HCT116 (cell line): ENCODE measurements around the gene DGKG. TPM values are rescaled to one million over a fixed set of nuclear protein-coding genes. Genes with fewer than 3 reads are reported as not detected.

Experiments used
- ATAC-seq: fragments of 200-7000 bp; cut with Tn5 transposase; 2 replicates; pipeline ENCODE4 v1.9.1; 2020; ENCODE audit warnings: mild to moderate bottlenecking, moderate library complexity
- BruUV-seq: library from RNA; stranded (reverse); fragments of 400-500 nt; replicated peaks from 2 replicates; lab custom pipeline; 2021; lab: Mats Ljungman, UMichigan
- CTCF ChIA-PET: fragments of 300-600 bp; sonication (Branson Sonifier 250); formaldehyde crosslinking; loops from one replicate; lab custom pipeline; 2021; ENCODE audit warnings: antibody characterized with exemption; lab: Charles Lee
- POLR2A ChIA-PET: fragments of 300-600, 350-600 bp; sonication (Branson Sonifier 250); formaldehyde crosslinking; loops from one replicate; lab custom pipeline; 2021; ENCODE audit warnings: antibody characterized with exemption; lab: Charles Lee
- RAD21 ChIA-PET, 2 experiments: fragments of 300-600 bp; sonication (Branson Sonifier 250); formaldehyde crosslinking; loops; one replicate each; lab custom pipeline; 2023; ENCODE audit warnings: low total read pairs in 2 of 2; ENCODE audit not compliant: uncharacterized antibody in 2 of 2, unreplicated experiment in 2 of 2, low non-redundant PET in 1 of 2; lab: Charles Lee
- DNase-seq: peaks from one replicate; pipeline ENCODE4 v3.0.0-alpha.2; 2010; ENCODE audit warnings: low read depth, low spot score
- H2AFZ ChIP-seq: fragments of 200-600 bp; shearing (Covaris generic), sonication (generic); 2 replicates; pipeline ENCODE4 v1.6.1; 2017; ENCODE audit warnings: low read depth, mixed run types, mixed read lengths, antibody characterized with exemption, low read length; ENCODE audit not compliant: poor library complexity, severe bottlenecking
- H3K27ac ChIP-seq: 2 replicates; pipeline ENCODE4 v1.5.1; 2012; ENCODE audit warnings: low read depth, low read length
- H3K27me3 ChIP-seq: fragments of 200-600 bp; sonication (generic); 2 replicates; pipeline ENCODE4 v1.6.1; 2016; ENCODE audit warnings: mixed run types, low read length, mixed read lengths; ENCODE audit not compliant: insufficient read depth
- H3K36me3 ChIP-seq, 2 experiments: fragments of 200-500 bp in 1 of 2; fragments of 200-600 bp in 1 of 2; sonication (Bioruptor generic) in 1 of 2; sonication (generic) in 1 of 2; 2 replicates each; pipeline versions ENCODE4 v1.5.1 to v1.6.1; 2014 to 2016; ENCODE audit warnings: low read length in 2 of 2, inconsistent platforms in 1 of 2, mixed read lengths in 1 of 2, mixed run types in 1 of 2; ENCODE audit not compliant: insufficient read depth in 2 of 2, control insufficient read depth in 1 of 2
- H3K4me1 ChIP-seq, 2 experiments: fragments of 200-600 bp in 1 of 2; sonication (generic) in 1 of 2; 2 replicates each; pipeline versions ENCODE4 v1.5.1 to v1.6.1; 2012 to 2017; ENCODE audit warnings: low read length in 2 of 2, inconsistent platforms in 1 of 2, mild to moderate bottlenecking in 1 of 2, mixed read lengths in 1 of 2, mixed run types in 1 of 2, moderate library complexity in 1 of 2; ENCODE audit not compliant: insufficient read depth in 2 of 2, control insufficient read depth in 1 of 2
- H3K4me2 ChIP-seq: fragments of 200-600 bp; sonication (generic); 2 replicates; pipeline ENCODE4 v1.6.1; 2017; ENCODE audit warnings: mixed run types, low read length, mixed read lengths
- H3K4me3 ChIP-seq, 2 experiments: fragments of 200-600 bp in 1 of 2; sonication (generic) in 1 of 2; replicated peaks in 1 of 2; 2 replicates each; pipeline ENCODE4 v1.5.1; 2011 to 2016; ENCODE audit warnings: low read length in 2 of 2, control low read depth in 1 of 2, low read depth in 1 of 2, mild to moderate bottlenecking in 1 of 2, mixed read lengths in 1 of 2, mixed run types in 1 of 2
- H3K79me2 ChIP-seq: fragments of 200-600 bp; sonication (generic); 2 replicates; pipeline ENCODE4 v1.6.1; 2017; ENCODE audit warnings: mild to moderate bottlenecking, mixed run types, low read length, moderate library complexity, mixed read lengths; ENCODE audit not compliant: insufficient read depth
- H3K9ac ChIP-seq: fragments of 200-600 bp; sonication (generic); 2 replicates; pipeline ENCODE4 v1.6.1; 2016; ENCODE audit warnings: low read length, mixed read lengths
- H3K9me2 ChIP-seq: fragments of 200-600 bp; sonication (generic), shearing (Covaris generic); 2 replicates; pipeline ENCODE4 v1.6.1; 2017; ENCODE audit warnings: mixed run types, mild to moderate bottlenecking, moderate library complexity; ENCODE audit not compliant: insufficient read depth
- H3K9me3 ChIP-seq, 2 experiments: fragments of 200-500 bp in 1 of 2; fragments of 200-600 bp in 1 of 2; sonication (Bioruptor generic) in 1 of 2; sonication (generic) in 1 of 2; 2 replicates each; pipeline ENCODE4 v1.6.1; 2014 to 2017; ENCODE audit warnings: low read length in 2 of 2, mixed read lengths in 2 of 2, inconsistent platforms in 1 of 2, low read depth in 1 of 2, mild to moderate bottlenecking in 1 of 2, mixed run types in 1 of 2, moderate library complexity in 1 of 2; ENCODE audit not compliant: control insufficient read depth in 1 of 2, insufficient read depth in 1 of 2
- H4K20me1 ChIP-seq: fragments of 200-600 bp; sonication (generic), shearing (Covaris generic); 2 replicates; pipeline ENCODE4 v1.6.1; 2017; ENCODE audit warnings: mixed run types, mild to moderate bottlenecking, moderate library complexity; ENCODE audit not compliant: insufficient read depth
- ATF3 ChIP-seq: IDR thresholded peaks from 2 replicates; pipeline ENCODE4 v1.6.1; 2012
- CEBPB ChIP-seq: IDR thresholded peaks from 2 replicates; pipeline ENCODE4 v1.6.1; 2012; ENCODE audit warnings: low read depth
- ELF1 ChIP-seq: IDR thresholded peaks from 2 replicates; pipeline ENCODE4 v1.6.1; 2012; ENCODE audit warnings: low read depth, borderline replicate concordance
- EZH2 ChIP-seq: fragments of 200-600 bp; sonication (generic); IDR thresholded peaks from 2 replicates; pipeline ENCODE4 v1.6.1; 2017; ENCODE audit warnings: antibody characterized with exemption, mixed run types
- FOSL1 ChIP-seq: IDR thresholded peaks from 2 replicates; pipeline ENCODE4 v1.6.1; 2012; ENCODE audit warnings: low read depth
- MAX ChIP-seq: IDR thresholded peaks from 2 replicates; pipeline ENCODE4 v1.6.1; 2012
- POLR2A ChIP-seq: IDR thresholded peaks from 2 replicates; pipeline ENCODE4 v1.7.0; 2011; ENCODE audit warnings: borderline replicate concordance; ENCODE audit not compliant: insufficient read depth, insufficient read length; ENCODE audit errors: extremely low read depth
- POLR2AphosphoS5 ChIP-seq: IDR thresholded peaks from 2 replicates; pipeline ENCODE4 v1.6.1; 2011; ENCODE audit warnings: mild to moderate bottlenecking, low read depth, low read length, moderate library complexity
- RAD21 ChIP-seq: IDR thresholded peaks from 2 replicates; pipeline ENCODE4 v1.6.1; 2012; ENCODE audit warnings: low read depth, mild to moderate bottlenecking
- SIN3A ChIP-seq: IDR thresholded peaks from 2 replicates; pipeline ENCODE4 v1.6.1; 2012; ENCODE audit warnings: low read depth
- SP1 ChIP-seq: IDR thresholded peaks from 2 replicates; pipeline ENCODE4 v1.6.1; 2012; ENCODE audit warnings: low read depth
- SRF ChIP-seq: IDR thresholded peaks from 2 replicates; pipeline ENCODE4 v1.6.1; 2012; ENCODE audit warnings: low read depth
- TCF7L2 ChIP-seq: IDR thresholded peaks from 2 replicates; pipeline ENCODE4 v1.7.0; 2011; ENCODE audit warnings: borderline replicate concordance, inconsistent platforms; ENCODE audit not compliant: insufficient read depth, insufficient read length; ENCODE audit errors: extremely low read depth
- YY1 ChIP-seq: IDR thresholded peaks from 2 replicates; pipeline ENCODE4 v1.6.1; 2011; ENCODE audit warnings: low read length, low read depth, moderate library complexity, mild to moderate bottlenecking; ENCODE audit not compliant: insufficient replicate concordance; ENCODE audit errors: extremely low read depth
- ZBTB33 ChIP-seq: IDR thresholded peaks from 2 replicates; pipeline ENCODE4 v1.6.1; 2011; ENCODE audit warnings: mild to moderate bottlenecking, low read length, moderate library complexity; ENCODE audit not compliant: insufficient replicate concordance; ENCODE audit errors: extremely low read depth
- ZFX ChIP-seq: fragments of 450-650 bp; IDR thresholded peaks from 2 replicates; pipeline ENCODE4 v1.6.1; 2017
- ZNF274 ChIP-seq: fragments of 200-500 bp; sonication (Bioruptor generic); IDR thresholded peaks from 2 replicates; pipeline ENCODE4 v1.6.1; 2014; ENCODE audit warnings: mild to moderate bottlenecking, low read depth, low read length, inconsistent platforms
- intact Hi-C: fragments of 100-400 bp; cut with micrococcal nuclease; formaldehyde crosslinking; loops from 2 replicates; pipeline ENCODE4 v1.10.0; 2022
- total RNA-seq: library from RNA; stranded (reverse); gene quantifications from one replicate; pipeline ENCODE4 v1.2.1, GENCODE V29; 2021; ENCODE audit not compliant: unreplicated experiment

The DGKG gene
- total RNA-seq, 1 experiment from 2014 or later: 4.8 TPM

- H3K4me3 ChIP-seq: no peak overlapping the region
- intact Hi-C loops: no loop called here
- H3K4me1 ChIP-seq: no peaks in the 10 kb centered on the region
- ATAC-seq: no peak
- ChIA-PET CTCF (no interaction called here), RAD21 (no interaction called here), POLR2A (no interaction called here)
- no peak overlapping the region for H3K9ac ChIP-seq
- no TSS peak for BruUV-seq
- no peak overlapping the region for H2AFZ ChIP-seq
- H3K27ac ChIP-seq: no peak overlapping the region
- no peak overlapping the region for H3K4me2 ChIP-seq
- H4K20me1 ChIP-seq: no peaks in the 10 kb centered on the region
- no peak for DNase-seq
- peaks cover 64% of the 10 kb centered on the region for H3K27me3 ChIP-seq
- no peaks in the 10 kb centered on the region for H3K9me3 ChIP-seq
- H3K79me2 ChIP-seq: no peaks in the 10 kb centered on the region
- TF ChIP-seq ATF3 (no peak), ZNF274 (no peak), ZBTB33 (no peak), SRF (no peak), MAX (no peak), POLR2A (no peak), RAD21 (no peak), TCF7L2 (no peak), SIN3A (no peak), ZFX (no peak), ELF1 (no peak), SP1 (no peak), POLR2AphosphoS5 (no peak), CEBPB (no peak), YY1 (no peak), FOSL1 (no peak), EZH2 (no peak)
- no peaks in the 10 kb centered on the region for H3K36me3 ChIP-seq
- no peaks in the 10 kb centered on the region for H3K9me2 ChIP-seq
Observed at GRCh38 chr3:186368717-186369116, 6.7 kb upstream of the DGKG start.
